TTC549 (cell line): Measurements from ENCODE around the gene ZNF341.
"Not testable (repeated sequence)": the region's sequence is repeated elsewhere in the genome, so short reads cannot be mapped to it uniquely, and the experiment has no call there.

Source experiments
- FAIRE-seq: peaks from 2 replicates; lab custom pipeline; 2012; peaks lifted over from hg19 to GRCh38; lab: Jason Lieb, UNC

The ZNF341 gene

GRCh38 chr20:33731693-33732165 is at the start of gene ZNF341:
Gene ZNF341 (plus strand): TSS chr20:33731996. CDS start chr20:33732022, 26 bp downstream.
- no peak for FAIRE-seq

- FAIRE-seq: no peak
Observed at GRCh38 chr20:33684533-33685327, 47.1 kb upstream of the ZNF341 start.

- FAIRE-seq: no peak
Observed at GRCh38 chr20:33685328-33686099, 46.3 kb upstream of the ZNF341 start.

GRCh38 chr20:33686100-33686983 is 45.5 kb upstream of the ZNF341 start, which contains the start of gene E2F1:
Gene E2F1 (minus strand): TSS chr20:33686385. CDS start chr20:33686264, 121 bp downstream.
- no peak for FAIRE-seq

- no peak for FAIRE-seq
Observed at GRCh38 chr20:33686984-33687366, 44.8 kb upstream of the ZNF341 start.

GRCh38 chr20:33687370-33687915 is 44.4 kb upstream of the ZNF341 start:
- FAIRE-seq: no peak

- FAIRE-seq: no peak
Observed at GRCh38 chr20:33687993-33688937, 43.5 kb upstream of the ZNF341 start.

- FAIRE-seq: no peak
Observed at GRCh38 chr20:33688938-33689424, 42.8 kb upstream of the ZNF341 start.

- no peak for FAIRE-seq
Observed at GRCh38 chr20:33689493-33689892, 42.3 kb upstream of the ZNF341 start.

GRCh38 chr20:33689973-33690372 is 41.8 kb upstream of the ZNF341 start:
- no peak for FAIRE-seq

- no peak for FAIRE-seq
Observed at GRCh38 chr20:33693289-33693688, 38.5 kb upstream of the ZNF341 start.

- FAIRE-seq: no peak
Observed at GRCh38 chr20:33693741-33694638, 37.8 kb upstream of the ZNF341 start.

GRCh38 chr20:33694639-33695012 is 37.2 kb upstream of the ZNF341 start:
- FAIRE-seq: no peak

- no peak for FAIRE-seq
Observed at GRCh38 chr20:33696448-33696847, 35.3 kb upstream of the ZNF341 start.

- no peak for FAIRE-seq
Observed at GRCh38 chr20:33697129-33697528, 34.7 kb upstream of the ZNF341 start.

GRCh38 chr20:33698966-33699365 is 32.8 kb upstream of the ZNF341 start:
- FAIRE-seq: not testable (repeated sequence)

- FAIRE-seq: not testable (repeated sequence)
Observed at GRCh38 chr20:33700696-33701441, 30.9 kb upstream of the ZNF341 start.

- no peak for FAIRE-seq
Observed at GRCh38 chr20:33701629-33702450, 30.0 kb upstream of the ZNF341 start.
